Right lung (tissue), 5 donors: Measurements from ENCODE around the gene CD6. TPM values are rescaled to one million over a fixed set of nuclear protein-coding genes. Genes with fewer than 3 reads are reported as not detected.

Source experiments
- DNase-seq, 2 donors: peaks; one replicate each; pipeline ENCODE4 v3.0.0-alpha.2; 2013
- polyA plus RNA-seq, 5 donors: library from polyadenylated mRNA; unstranded; fragments of 120-200 nt; gene quantifications; one replicate each; pipeline versions ENCODE4 v1.2.1 to v1.2.3, GENCODE V29; 2013; ENCODE audit warnings: inconsistent platforms in 1 of 5, low replicate concordance in 1 of 5; ENCODE audit not compliant: insufficient read length in 5 of 5, insufficient read depth in 1 of 5

Gene CD6
- polyA plus RNA-seq, 5 donors = 0.99 to 2.1 (median 1.1) TPM

GRCh38 chr11:61008971-61009370, 37.5 kb downstream of the CD6 start:
- no peak for DNase-seq

- DNase-seq = no peak
Observed at GRCh38 chr11:61009392-61010275, 38.2 kb downstream of the CD6 start.

- DNase-seq = no peak
Observed at GRCh38 chr11:61010466-61011228, 39.2 kb downstream of the CD6 start.

- DNase-seq = no peak
Observed at GRCh38 chr11:61011229-61011870, 39.9 kb downstream of the CD6 start.

GRCh38 chr11:61011950-61012736, 40.7 kb downstream of the CD6 start:
- no peak for DNase-seq

GRCh38 chr11:61012737-61013215, 41.3 kb downstream of the CD6 start:
- DNase-seq = no peak

GRCh38 chr11:61018059-61018458, 46.6 kb downstream of the CD6 start:
- DNase-seq = no peak

GRCh38 chr11:61019037-61019831, 47.8 kb downstream of the CD6 start:
- DNase-seq = no peak

GRCh38 chr11:61019832-61020405, 48.4 kb downstream of the CD6 start:
- no peak for DNase-seq

GRCh38 chr11:61020551-61021235, 49.2 kb downstream of the CD6 start:
- no peak for DNase-seq

GRCh38 chr11:61021661-61022212, 50.3 kb downstream of the CD6 start:
- DNase-seq = no peak

GRCh38 chr11:61022311-61023085, 51.0 kb downstream of the CD6 start:
- no peak for DNase-seq

GRCh38 chr11:61023086-61023965, 51.8 kb downstream of the CD6 start:
- no peak for DNase-seq

- no peak for DNase-seq
Observed at GRCh38 chr11:61023966-61024295, 52.5 kb downstream of the CD6 start.

- no peak for DNase-seq
Observed at GRCh38 chr11:61024938-61025820, 53.7 kb downstream of the CD6 start.

GRCh38 chr11:61025821-61026120, 54.3 kb downstream of the CD6 start:
- DNase-seq = no peak
